ENCODE data around the gene CNOT10.
A peak's percentile ranks its signal among the peaks of the same experiment; 100 is the strongest.
"Not testable (repeated sequence)": the region's sequence is repeated elsewhere in the genome, so short reads cannot be mapped to it uniquely, and the experiment has no call there.

Gene CNOT10

DNA sequence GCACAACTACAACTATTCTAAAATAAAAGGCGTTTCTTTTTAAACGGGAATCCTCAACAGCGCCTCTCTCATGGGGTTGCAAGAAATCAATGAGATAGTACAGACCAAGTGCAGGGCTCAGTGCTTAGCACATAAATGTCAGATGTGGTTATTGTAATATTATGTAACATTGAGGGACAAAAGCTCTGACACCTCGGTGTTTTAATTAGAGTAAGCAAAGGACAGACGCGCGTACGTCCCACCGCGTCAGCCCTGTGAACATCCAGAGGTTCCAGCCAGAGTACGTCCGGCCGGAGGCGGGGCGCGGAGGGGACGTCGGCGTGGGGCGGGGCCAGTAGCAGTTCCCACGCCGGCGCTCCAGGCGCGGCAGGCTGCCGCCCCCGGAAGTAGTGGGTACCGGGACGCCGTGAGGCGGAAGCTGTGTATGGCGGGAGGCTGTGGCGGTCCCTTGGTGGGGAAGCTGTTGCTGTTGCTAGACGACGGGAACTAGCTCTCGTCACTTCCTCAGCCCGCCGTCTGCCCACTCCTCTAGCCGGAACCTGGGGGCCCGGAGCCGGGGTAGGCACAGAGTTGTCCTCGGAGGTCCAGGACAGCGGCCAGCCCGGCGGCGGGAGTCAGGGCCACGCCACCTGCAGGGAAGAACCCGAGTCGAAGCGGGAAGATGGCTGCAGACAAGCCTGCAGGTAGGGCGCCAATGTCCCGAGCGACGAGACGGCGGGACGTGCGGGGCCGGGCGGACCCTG, at the start of gene CNOT10:
TSS of gene CNOT10 (plus strand) at position 389 of the 743 bp plus-strand sequence. CDS start at position 662, 273 bp downstream.
- DNase-seq: peak; percentile 80 to 91

GRCh38 chr3:32640939-32641338, 44.0 kb upstream of the CNOT10 start:
- no peak for DNase-seq

DNA sequence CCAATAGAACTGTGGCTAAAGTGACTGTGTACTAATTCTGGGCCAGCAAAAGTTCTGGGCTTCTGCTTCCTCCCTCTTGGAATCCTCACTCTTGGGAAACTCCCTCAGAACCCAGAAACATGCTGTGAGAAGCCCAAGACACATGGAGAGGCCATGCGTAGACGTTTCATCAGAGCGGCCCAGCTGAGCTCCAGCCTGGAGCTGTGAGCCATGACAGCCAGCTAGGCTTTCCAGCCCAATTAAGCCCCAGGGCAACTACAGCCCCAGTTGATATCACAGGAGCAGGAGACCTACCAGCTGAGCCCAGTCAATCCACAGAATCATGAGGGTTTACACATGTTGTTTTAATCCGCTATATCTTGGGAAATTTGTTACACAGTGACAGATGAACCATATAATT, 43.6 kb upstream of the CNOT10 start:
- peak in 1 of 2 experiments; percentile 10 for DNase-seq

- DNase-seq: no peak
These were observed 41.6 kb upstream of the CNOT10 start for GRCh38 chr3:32643354-32643753.

GRCh38 chr3:32643816-32644215, 41.2 kb upstream of the CNOT10 start:
- no peak for DNase-seq

DNA sequence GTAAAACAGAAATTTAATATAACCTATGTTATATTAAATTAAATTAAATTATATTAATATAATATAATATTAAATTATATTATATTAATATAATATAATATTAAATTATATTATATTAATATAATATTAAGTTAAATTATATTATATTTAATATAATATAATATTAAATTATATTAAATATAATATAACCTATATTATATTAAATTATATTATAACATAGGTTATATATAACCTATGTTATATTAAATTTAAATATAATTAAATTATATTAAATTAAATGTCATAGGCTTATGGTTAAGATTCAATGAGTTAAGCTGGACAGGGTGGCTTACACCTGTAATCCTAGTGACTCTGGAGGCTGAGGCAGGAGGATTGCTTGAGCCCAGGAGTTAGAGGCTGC, 40.6 kb upstream of the CNOT10 start:
- no peak for DNase-seq

DNA sequence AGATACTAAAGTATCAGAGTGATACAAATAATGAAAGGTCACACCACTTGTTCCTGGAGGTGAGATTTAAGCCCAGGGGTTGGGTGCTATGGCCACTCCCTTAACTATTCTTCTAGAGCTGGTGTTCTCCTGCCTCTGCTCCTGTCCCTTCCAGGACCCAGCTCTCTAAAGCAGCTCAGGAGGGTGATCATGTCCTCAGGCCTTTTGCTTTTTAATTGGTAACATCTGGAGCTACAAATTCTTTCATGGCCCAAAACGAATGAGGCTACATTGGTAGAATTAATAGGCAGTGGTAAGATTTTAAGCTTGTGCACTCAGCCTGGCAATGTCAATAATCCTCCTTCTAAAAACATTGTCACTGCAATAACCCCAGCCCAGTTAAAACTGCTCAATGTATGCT, 38.2 kb upstream of the CNOT10 start:
- DNase-seq: peak in 1 of 2 experiments; percentile 20

- not testable (repeated sequence) for DNase-seq
These were observed 32.5 kb upstream of the CNOT10 start for GRCh38 chr3:32652337-32653100.

- no peak for DNase-seq
These were observed 29.8 kb upstream of the CNOT10 start for GRCh38 chr3:32655167-32655566.

DNA sequence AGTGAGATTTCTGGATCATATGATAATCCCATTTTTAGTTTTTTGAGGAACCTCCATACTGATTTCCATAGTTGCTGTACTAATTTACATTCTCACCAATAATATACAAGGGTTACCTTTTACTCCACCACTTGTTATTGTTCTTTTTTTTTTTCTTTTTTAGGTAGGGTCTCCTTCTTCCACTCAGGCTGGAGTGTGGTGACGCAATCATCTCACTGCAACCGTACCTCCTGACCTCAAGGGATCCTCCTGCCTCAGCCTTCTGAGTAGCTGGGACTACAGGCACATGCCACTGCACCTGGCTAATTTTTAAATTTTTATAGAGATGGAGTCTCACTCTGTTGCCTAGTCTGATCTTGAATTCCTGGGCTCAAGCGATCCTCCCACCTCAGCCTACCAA, 24.4 kb upstream of the CNOT10 start:
- no peak for DNase-seq

DNA sequence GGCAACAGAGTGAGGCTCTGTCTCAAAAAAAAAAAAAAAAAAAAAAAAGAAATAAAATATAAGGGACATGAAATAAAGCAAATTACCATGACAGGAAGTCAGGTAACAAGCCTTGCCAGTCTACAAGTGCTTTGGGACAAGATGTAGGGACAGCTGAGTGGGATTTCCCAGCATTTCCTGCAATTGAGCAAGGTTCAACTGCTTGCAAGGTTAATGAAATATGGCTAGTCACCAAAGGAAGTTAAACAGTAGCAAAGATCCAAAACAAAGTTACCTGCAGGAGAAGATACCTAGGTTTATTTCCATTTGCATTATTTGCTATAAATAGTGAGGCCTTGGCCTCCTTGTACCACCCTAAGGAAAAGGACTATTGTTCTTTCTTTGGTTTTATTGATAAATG, 22.3 kb upstream of the CNOT10 start:
- DNase-seq: no peak

- peak in 1 of 2 experiments; percentile 58 for DNase-seq
These were observed 20.3 kb upstream of the CNOT10 start for GRCh38 chr3:32664630-32665075.

DNA sequence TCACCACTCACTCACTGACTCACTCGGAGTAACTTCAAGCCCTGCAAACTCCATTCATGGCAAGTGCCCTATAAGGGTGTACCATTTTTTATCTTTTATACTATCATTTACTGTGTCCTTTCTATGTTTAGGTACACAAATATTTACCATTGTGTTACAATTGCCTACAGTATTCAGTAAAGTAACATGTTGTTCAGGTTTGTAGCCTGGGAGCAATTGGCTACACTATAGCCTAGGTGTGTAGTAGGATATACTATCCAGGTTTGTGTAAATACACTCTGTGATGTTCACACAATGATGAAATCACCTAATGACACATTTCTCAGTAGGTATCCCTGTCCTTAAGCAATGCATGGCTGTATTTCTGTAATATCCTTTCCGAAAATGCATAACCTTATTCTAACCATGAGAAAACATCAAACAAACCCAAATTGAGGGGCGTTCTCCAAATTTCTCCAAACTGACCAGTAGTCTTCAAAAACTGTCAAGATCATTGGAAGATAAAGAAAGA, 17.9 kb upstream of the CNOT10 start:
- no peak for DNase-seq

- DNase-seq: not testable (repeated sequence)
These were observed 15.8 kb upstream of the CNOT10 start for GRCh38 chr3:32669226-32669625.

- not testable (repeated sequence) for DNase-seq
These were observed 11.3 kb upstream of the CNOT10 start for GRCh38 chr3:32673730-32674129.

DNA sequence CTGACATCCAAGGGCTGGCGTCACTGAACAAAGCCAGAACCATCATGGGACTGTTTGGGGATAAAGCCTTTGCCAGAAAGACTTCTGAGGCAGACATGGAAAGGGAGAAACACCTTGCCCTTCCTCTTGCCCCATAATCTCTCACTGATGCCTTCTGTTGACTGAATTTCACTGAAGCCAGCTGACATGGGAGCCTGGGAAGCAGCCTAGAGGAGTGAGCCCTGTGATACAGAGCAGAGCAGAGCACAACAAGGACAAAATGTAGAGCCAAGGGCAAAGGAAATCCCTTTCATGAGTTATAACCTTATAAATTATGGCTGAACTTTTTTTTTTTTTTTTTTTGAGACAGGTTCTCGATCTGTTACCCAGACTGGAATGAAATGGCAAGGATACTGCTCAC, 9.8 kb upstream of the CNOT10 start:
- no peak for DNase-seq

- DNase-seq: no peak
These were observed 9.3 kb upstream of the CNOT10 start for GRCh38 chr3:32675650-32676049.

GRCh38 chr3:32681811-32682210, 3.2 kb upstream of the CNOT10 start:
- DNase-seq: no peak

DNA sequence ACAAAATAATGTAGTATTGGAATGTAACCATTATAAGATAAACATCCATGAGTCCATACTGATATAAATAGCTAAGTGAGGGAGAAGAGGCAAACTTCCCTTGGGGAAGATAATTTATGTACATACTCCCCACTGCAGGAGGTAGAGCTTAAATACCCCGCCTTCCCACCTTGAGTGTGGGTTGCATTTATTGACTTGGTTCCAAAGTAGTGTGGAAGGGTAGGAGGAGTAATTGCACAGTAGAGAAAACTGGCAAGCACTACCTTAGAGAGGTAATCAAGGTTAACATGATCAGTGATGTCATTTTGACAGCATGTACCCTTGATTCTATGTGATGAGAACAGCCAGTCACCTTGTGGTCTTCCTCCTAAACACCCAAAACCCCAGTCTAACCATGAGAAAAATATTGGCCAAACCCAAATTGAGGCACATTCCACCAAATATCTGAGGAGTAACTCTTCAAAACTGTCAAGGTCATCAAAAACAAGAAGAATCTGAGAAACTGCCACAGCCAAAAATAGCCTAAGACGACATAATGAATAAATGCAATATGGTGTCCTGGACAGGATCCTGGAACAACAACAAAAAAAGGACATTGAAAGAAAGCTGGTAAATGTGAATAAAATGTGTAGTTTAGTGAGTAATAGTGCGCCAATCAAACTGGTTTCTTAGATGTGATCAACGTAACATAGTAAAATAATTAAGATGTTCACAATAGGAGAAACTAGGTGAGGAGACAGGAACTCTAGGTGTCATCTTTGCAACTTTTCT, 774 bp upstream of the CNOT10 start:
- no peak for DNase-seq

- peak in 1 of 2 experiments; percentile 21 for DNase-seq
These were observed 676 bp downstream of the CNOT10 start for GRCh38 chr3:32685543-32686185.

DNA sequence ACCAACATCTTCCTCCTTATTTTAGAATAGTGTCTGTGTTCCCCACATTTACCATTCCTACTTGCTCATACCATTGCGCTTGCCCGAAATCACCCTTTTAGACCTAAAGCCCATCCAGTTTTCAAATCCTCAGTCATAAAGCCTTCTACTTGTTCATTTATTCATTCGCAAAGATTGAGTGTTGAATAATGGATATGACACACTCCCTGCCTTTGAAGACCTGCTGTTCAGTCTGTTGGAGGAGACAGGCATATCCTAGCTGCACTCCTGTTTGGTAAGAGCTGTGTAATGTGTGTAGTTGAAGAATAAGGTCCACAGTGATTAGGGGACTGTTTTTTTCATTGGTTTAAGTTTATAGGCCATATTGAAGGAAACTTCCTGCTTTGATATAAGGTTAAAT, 1.7 kb downstream of the CNOT10 start:
- no peak for DNase-seq

GRCh38 chr3:32691847-32692246, 6.9 kb downstream of the CNOT10 start:
- no peak for DNase-seq

DNA sequence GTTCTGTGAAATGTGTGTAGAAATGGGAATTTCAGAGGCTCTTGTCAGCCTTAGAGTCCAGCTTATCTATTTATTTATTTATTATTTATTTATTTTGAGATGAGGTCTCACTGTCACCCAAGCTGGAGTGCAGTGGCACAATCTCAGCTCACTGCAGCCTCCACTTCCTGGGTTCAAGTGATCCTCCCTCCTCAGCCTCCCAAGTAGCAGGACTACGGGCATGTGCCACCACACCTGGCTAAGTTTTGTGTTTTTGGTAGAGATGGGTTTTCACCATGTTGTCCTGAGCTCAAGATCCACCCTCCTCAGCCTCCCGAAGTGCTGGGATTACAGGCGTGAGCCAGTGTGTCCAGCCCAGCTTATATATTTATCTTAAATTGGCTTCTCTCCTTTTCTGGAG, 11.5 kb downstream of the CNOT10 start:
- no peak for DNase-seq

All from NCI-H524 (cell line).